Thyroid gland (tissue), 4 donors: ENCODE measurements around the gene WFDC2.

Experiments used
- CTCF ChIP-seq, 6 experiments: fragments of 200-600 bp in 3 of 6; fragments of 450-650 bp in 3 of 6; sonication (generic) in 3 of 6; IDR thresholded peaks; one replicate each; pipeline ENCODE4 v1.5.1; 2016 to 2019; ENCODE audit warnings: antibody characterized with exemption in 6 of 6, mild to moderate bottlenecking in 2 of 6, inconsistent platforms in 1 of 6, moderate library complexity in 1 of 6
- POLR2A ChIP-seq, 2 donors: fragments of 450-650 bp; IDR thresholded peaks; one replicate each; pipeline ENCODE4 v1.6.1; 2017; ENCODE audit warnings: antibody characterized with exemption in 2 of 2, mild to moderate bottlenecking in 2 of 2, moderate library complexity in 1 of 2

GRCh38 chr20:45449528-45449927, 20.0 kb upstream of the WFDC2 start:
- TF ChIP-seq POLR2A (IDR thresholded peaks at IDR 0.05) (no peak), CTCF (IDR thresholded peaks at IDR 0.05) (no peak)
